K562 (cell line): Measurements from ENCODE around the gene RPS19BP1. TPM values are rescaled to one million over a fixed set of nuclear protein-coding genes. Genes with fewer than 3 reads are reported as not detected.
A peak's percentile ranks its signal among the peaks of the same experiment; 100 is the strongest.

Source experiments
- ATAC-seq: fragments of 200-7000 bp; cut with Tn5 transposase; 3 replicates; pipeline ENCODE4 v1.9.1; 2020; ENCODE audit warnings: moderate library complexity
- BruUV-seq: library from RNA; stranded (reverse); fragments of 400-500 nt; replicated peaks from 2 replicates; lab custom pipeline; 2021; lab: Mats Ljungman, UMichigan
- CTCF ChIA-PET: fragments of 300-600 bp; formaldehyde crosslinking; extraction: SDS; loops from one replicate; lab custom pipeline; 2021; ENCODE audit warnings: low intra/inter-chr PET ratio; lab: Yijun Ruan, JAX
- POLR2A ChIA-PET: fragments of 300-600, 350-650 bp; sonication (Branson Sonifier 250); formaldehyde crosslinking; extraction: SDS; loops from one replicate; lab custom pipeline; 2021; ENCODE audit warnings: antibody characterized with exemption, inconsistent platforms; lab: Yijun Ruan, JAX
- DNase-seq, 4 experiments: peaks; one replicate each; pipeline versions ENCODE4 v3.0.0 to v3.0.0-alpha.2; 2011 to 2018; ENCODE audit warnings: low spot score in 3 of 4, mixed read lengths in 3 of 4; ENCODE audit errors: extremely low read depth in 1 of 4
- FAIRE-seq: peaks from 2 replicates; lab custom pipeline; 2011; peaks lifted over from hg19 to GRCh38; lab: Jason Lieb, UNC
- H2AFZ ChIP-seq: 2 replicates; pipeline ENCODE4 v1.6.0; 2011; ENCODE audit warnings: low read depth, low read length, control low read depth, inconsistent platforms
- H3K27ac ChIP-seq: fragments of 200-600 bp; 3 replicates; pipeline ENCODE4 v1.8.0; 2011; ENCODE audit warnings: low read depth, mild to moderate bottlenecking, control low read depth, inconsistent platforms, low read length, moderate library complexity, mixed read lengths; ENCODE audit errors: extremely low read depth
- H3K27me3 ChIP-seq, 2 experiments: fragments of 300-600 bp in 1 of 2; 2 replicates in 1 of 2; 3 replicates in 1 of 2; pipeline versions ENCODE4 v1.6.0 to v1.8.0; 2011; ENCODE audit warnings: inconsistent platforms in 2 of 2, low read length in 2 of 2, mild to moderate bottlenecking in 1 of 2, mixed read lengths in 1 of 2, moderate library complexity in 1 of 2; ENCODE audit not compliant: control insufficient read depth in 2 of 2, insufficient read depth in 2 of 2
- H3K36me3 ChIP-seq: fragments of 300-600 bp; 3 replicates; pipeline ENCODE4 v1.8.0; 2011; ENCODE audit warnings: mild to moderate bottlenecking, low read length, inconsistent platforms; ENCODE audit not compliant: control insufficient read depth, insufficient read depth
- H3K4me1 ChIP-seq, 2 experiments: fragments of 200-600 bp in 1 of 2; replicated peaks in 1 of 2; 2 replicates in 1 of 2; 3 replicates in 1 of 2; pipeline versions ENCODE4 v1.5.1 to v1.8.0; 2011; ENCODE audit warnings: inconsistent platforms in 2 of 2, low read length in 2 of 2, mild to moderate bottlenecking in 1 of 2, mixed read lengths in 1 of 2, moderate library complexity in 1 of 2; ENCODE audit not compliant: control insufficient read depth in 2 of 2, insufficient read depth in 2 of 2
- H3K4me2 ChIP-seq: 2 replicates; pipeline ENCODE4 v1.6.1; 2011; ENCODE audit warnings: low read length, control low read depth, inconsistent platforms, mixed read lengths; ENCODE audit not compliant: insufficient read depth
- H3K4me3 ChIP-seq: fragments of 200-600 bp; sonication (generic), shearing (Covaris generic); 2 replicates; pipeline ENCODE4 v1.5.1; 2016; ENCODE audit warnings: control low read depth, inconsistent platforms
- H3K79me2 ChIP-seq: fragments of 200-600 bp; 3 replicates; pipeline ENCODE4 v1.8.0; 2011; ENCODE audit warnings: low read length, inconsistent platforms; ENCODE audit not compliant: control insufficient read depth, insufficient read depth
- H3K9ac ChIP-seq, 2 experiments: 2 replicates each; pipeline versions ENCODE4 v1.6.0 to v1.6.1; 2011; ENCODE audit warnings: low read depth in 2 of 2, low read length in 2 of 2, control low read depth in 1 of 2, inconsistent platforms in 1 of 2, mild to moderate bottlenecking in 1 of 2, mixed read lengths in 1 of 2; ENCODE audit not compliant: insufficient read depth in 1 of 2
- H3K9me1 ChIP-seq: one replicate; pipeline ENCODE4 v1.6.0; 2011; ENCODE audit warnings: inconsistent platforms, mild to moderate bottlenecking, low read length, moderate library complexity; ENCODE audit not compliant: control insufficient read depth, insufficient read depth
- H3K9me3 ChIP-seq: replicated peaks from 2 replicates; pipeline ENCODE4 v1.5.1; 2011; ENCODE audit warnings: low read depth, low read length, inconsistent platforms; ENCODE audit not compliant: control insufficient read depth, insufficient read depth
- H4K20me1 ChIP-seq: replicated peaks from 2 replicates; pipeline ENCODE4 v1.6.1; 2011; ENCODE audit warnings: low read length, inconsistent platforms, mixed read lengths; ENCODE audit not compliant: control insufficient read depth, insufficient read depth
- CTBP1 ChIP-seq: fragments of 450-650 bp; IDR thresholded peaks from 2 replicates; pipeline ENCODE4 v1.6.1; 2016; ENCODE audit warnings: borderline replicate concordance
- FOXM1 ChIP-seq, 2 experiments: fragments of 450-650 bp in 1 of 2; sonication (generic) in 1 of 2; formaldehyde crosslinking in 1 of 2; IDR thresholded peaks; 2 replicates each; pipeline versions ENCODE4 v1.6.1 to v1.9.0; 2017 to 2022; ENCODE audit warnings: low read depth in 2 of 2, mild to moderate bottlenecking in 2 of 2, missing genetic modification reagents in 1 of 2, moderate library complexity in 1 of 2
- RAD21 ChIP-seq, 2 experiments: fragments of 250-450 bp in 1 of 2; fragments of 450-650 bp in 1 of 2; sonication (Bioruptor Pico) in 1 of 2; formaldehyde crosslinking in 1 of 2; IDR thresholded peaks in 1 of 2; conservative IDR thresholded peaks in 1 of 2; 2 replicates each; pipeline versions ENCODE4 v1.4.0 to v1.8.0; 2020 to 2022; ENCODE audit warnings: mild to moderate bottlenecking in 2 of 2, moderate library complexity in 1 of 2
- RBM17 ChIP-seq: fragments of 200-400 bp; formaldehyde crosslinking; IDR thresholded peaks from 2 replicates; pipeline ENCODE4 v1.6.1; 2017; ENCODE audit warnings: low read depth, mild to moderate bottlenecking, low read length, borderline replicate concordance
- ZBTB7A ChIP-seq: IDR thresholded peaks from 2 replicates; pipeline ENCODE4 v1.6.1; 2011; ENCODE audit warnings: low read depth, mild to moderate bottlenecking, low read length, moderate library complexity, borderline replicate concordance; ENCODE audit not compliant: control insufficient read depth
- WGBS: fragments of 100-300 bp; shearing (Covaris generic); methylation state at CpG from one replicate; pipeline ENCODE4 v1.1.6; 2016; ENCODE audit warnings: low coverage, mixed read lengths; ENCODE audit not compliant: insufficient coverage; ENCODE audit errors: missing lambda C conversion rate; 5-methylcytosine and 5-hydroxymethylcytosine counted together
- in situ Hi-C: fragments of 300-500 bp; cut with MboI; formaldehyde crosslinking; loops from 4 replicates; pipeline ENCODE4 v1.15.0; 2018; ENCODE audit warnings: inconsistent platforms, mixed read lengths
- intact Hi-C: fragments of 100-400 bp; cut with micrococcal nuclease; formaldehyde crosslinking; loops from 2 replicates; pipeline ENCODE4 v1.14.2; 2022
- polyA plus RNA-seq, 8 experiments: library from polyadenylated mRNA; depleted of rRNA in 4 of 8; stranded (reverse) in 5 of 8; unstranded in 3 of 8; fragments of >200 nt; fragmentation: Nextera tagmentation in 2 of 8; fragmentation: Illumina TruSeq in 1 of 8; extraction: Ambion mirVana in 2 of 8; extraction: Trizol in 1 of 8; gene quantifications; 2 replicates each; pipeline versions ENCODE4 v1.2.1 to v1.2.3, GENCODE V29; 2011 to 2014; ENCODE audit warnings: inconsistent platforms in 1 of 8, missing spikeins in 1 of 8
- total RNA-seq, 7 experiments: library from RNA; depleted of rRNA in 6 of 7; stranded (reverse); fragments of >200 nt in 6 of 7; fragmentation: Illumina TruSeq in 2 of 7; extraction: Trizol in 2 of 7; gene quantifications; 2 replicates each; pipeline versions ENCODE4 v1.2.1 to v1.2.3, GENCODE V29; 2011 to 2021; ENCODE audit warnings: low replicate concordance in 1 of 7
- TF ChIP-seq, protein P1 (sequence below), 3 experiments: IDR thresholded peaks in 2 of 3; conservative IDR thresholded peaks in 1 of 3; 2 replicates each; pipeline ENCODE4 v1.5.1; 2011 to 2012; ENCODE audit warnings: low read length in 3 of 3, mild to moderate bottlenecking in 3 of 3, control low read depth in 2 of 3, improper control_type of control experiment in 1 of 3, inconsistent platforms in 1 of 3, low read depth in 1 of 3, mixed read lengths in 1 of 3, moderate library complexity in 1 of 3; ENCODE audit not compliant: insufficient read depth in 2 of 3
- TF ChIP-seq, protein P2 (sequence below): fragments of 200-800 bp; sonication (Bioruptor generic); IDR thresholded peaks from 2 replicates; pipeline ENCODE4 v1.6.1; 2017; ENCODE audit warnings: missing genetic modification characterization, missing compliant biosample characterization
- TF ChIP-seq, protein P3 (sequence below): IDR thresholded peaks from 2 replicates; pipeline ENCODE4 v1.6.1; 2011; ENCODE audit warnings: borderline replicate concordance, low read depth, mild to moderate bottlenecking, moderate library complexity, low read length; ENCODE audit not compliant: insufficient read depth, poor library complexity, severe bottlenecking
- TF ChIP-seq, protein P4 (sequence below): sonication (generic); formaldehyde crosslinking; IDR thresholded peaks from 2 replicates; pipeline ENCODE4 v1.8.1; 2023; ENCODE audit warnings: mild to moderate bottlenecking, missing genetic modification reagents

Gene RPS19BP1
- total and polyA plus RNA-seq, 9 of the 15 experiments (the other 6 are each of a cell fraction or from before 2014, with no cell fraction given): 3.0 to 223 (median 84.3) TPM

DNA sequence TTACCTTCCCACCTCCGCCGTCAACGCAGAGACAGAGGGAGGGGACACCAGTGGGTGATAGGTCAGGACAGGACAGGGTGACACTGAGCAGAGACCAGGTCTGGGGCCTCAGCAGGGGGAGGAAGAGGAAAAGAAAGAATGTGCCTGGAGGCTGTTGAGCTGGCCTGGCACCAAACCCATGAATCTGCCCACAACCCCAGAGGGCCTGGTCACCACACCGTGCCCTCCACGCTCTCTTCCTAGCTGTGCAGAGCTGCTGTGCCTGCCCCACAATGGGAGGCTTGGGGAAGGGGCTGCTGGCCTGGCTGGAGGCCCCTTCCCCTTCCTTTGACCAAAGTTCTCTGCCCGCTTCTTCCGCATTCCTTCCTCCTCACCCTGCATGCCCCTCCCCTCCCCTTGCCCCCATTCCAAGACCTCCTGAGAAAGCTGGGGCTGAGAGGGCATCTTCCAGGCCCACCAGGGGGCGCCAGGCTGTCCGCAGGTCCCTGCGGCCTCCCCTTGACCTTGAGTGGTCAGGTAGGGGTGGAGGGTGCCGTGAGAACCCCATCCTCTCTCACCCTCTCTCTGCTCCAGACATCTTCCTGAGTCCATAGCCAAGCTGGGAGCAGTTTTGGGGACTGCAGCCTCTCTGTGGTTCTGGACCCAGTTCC, 27.0 kb upstream of the RPS19BP1 start:
- no peak for FAIRE-seq
- Histone ChIP-seq H3K36me3 (no peaks in the 10 kb centered on the region), H3K27ac (no peak overlapping the region), H3K79me2 (no peaks in the 10 kb centered on the region), H2AFZ (no peak overlapping the region), H3K4me1 (peaks cover 0 to 31% of the 10 kb centered on the region in 2 experiments; a peak in 3 of 5 replicates), H3K9me1 (no peaks in the 10 kb centered on the region), H3K4me3 (no peak overlapping the region), H3K9me3 (no peaks in the 10 kb centered on the region), H4K20me1 (0 out of 2 replicates have a peak, but pooled peaks cover 4% of the 10 kb centered on the region), H3K27me3 (no peaks in the 10 kb centered on the region), H3K4me2 (no peak overlapping the region), H3K9ac (peak overlapping the region in 1 of 2 experiments; percentile 70; a peak in 1 of 4 replicates)
- ATAC-seq: peak; percentile 89
- no TSS peak for BruUV-seq
- intact Hi-C loops: loop anchor here (5.0 kb wide), 1 partner anchor 463 kb away; no protein-coding TSS in a partner anchor
- ChIA-PET CTCF (interaction anchor here (0.9 to 1.1 kb wide), 2 partner anchors 25 to 465 kb away, joined by 3 to 6 read pairs; no protein-coding TSS in a partner anchor), POLR2A (interaction anchor here (0.6 to 0.7 kb wide), 3 partner anchors 13 to 66 kb away, joined by 3 read pairs; no protein-coding TSS in a partner anchor)
- 39% methylated on average over 7 of the region's 11 CpGs for WGBS
- peak; percentile 65 to 79 (median 72) for DNase-seq
- in situ Hi-C loops: no loop called here
- TF ChIP-seq, protein P1, sequence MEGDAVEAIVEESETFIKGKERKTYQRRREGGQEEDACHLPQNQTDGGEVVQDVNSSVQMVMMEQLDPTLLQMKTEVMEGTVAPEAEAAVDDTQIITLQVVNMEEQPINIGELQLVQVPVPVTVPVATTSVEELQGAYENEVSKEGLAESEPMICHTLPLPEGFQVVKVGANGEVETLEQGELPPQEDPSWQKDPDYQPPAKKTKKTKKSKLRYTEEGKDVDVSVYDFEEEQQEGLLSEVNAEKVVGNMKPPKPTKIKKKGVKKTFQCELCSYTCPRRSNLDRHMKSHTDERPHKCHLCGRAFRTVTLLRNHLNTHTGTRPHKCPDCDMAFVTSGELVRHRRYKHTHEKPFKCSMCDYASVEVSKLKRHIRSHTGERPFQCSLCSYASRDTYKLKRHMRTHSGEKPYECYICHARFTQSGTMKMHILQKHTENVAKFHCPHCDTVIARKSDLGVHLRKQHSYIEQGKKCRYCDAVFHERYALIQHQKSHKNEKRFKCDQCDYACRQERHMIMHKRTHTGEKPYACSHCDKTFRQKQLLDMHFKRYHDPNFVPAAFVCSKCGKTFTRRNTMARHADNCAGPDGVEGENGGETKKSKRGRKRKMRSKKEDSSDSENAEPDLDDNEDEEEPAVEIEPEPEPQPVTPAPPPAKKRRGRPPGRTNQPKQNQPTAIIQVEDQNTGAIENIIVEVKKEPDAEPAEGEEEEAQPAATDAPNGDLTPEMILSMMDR (IDR thresholded peaks at IDR 0.05 in 2 of 3, conservative IDR thresholded peaks at IDR 0.05 in 1 of 3; ENCODE audit: insufficient read depth in 2 of 3, low read depth in 1 of 3, low read length in 3 of 3): peak; percentile 64 to 69 (median 65)
- TF ChIP-seq, protein P2, sequence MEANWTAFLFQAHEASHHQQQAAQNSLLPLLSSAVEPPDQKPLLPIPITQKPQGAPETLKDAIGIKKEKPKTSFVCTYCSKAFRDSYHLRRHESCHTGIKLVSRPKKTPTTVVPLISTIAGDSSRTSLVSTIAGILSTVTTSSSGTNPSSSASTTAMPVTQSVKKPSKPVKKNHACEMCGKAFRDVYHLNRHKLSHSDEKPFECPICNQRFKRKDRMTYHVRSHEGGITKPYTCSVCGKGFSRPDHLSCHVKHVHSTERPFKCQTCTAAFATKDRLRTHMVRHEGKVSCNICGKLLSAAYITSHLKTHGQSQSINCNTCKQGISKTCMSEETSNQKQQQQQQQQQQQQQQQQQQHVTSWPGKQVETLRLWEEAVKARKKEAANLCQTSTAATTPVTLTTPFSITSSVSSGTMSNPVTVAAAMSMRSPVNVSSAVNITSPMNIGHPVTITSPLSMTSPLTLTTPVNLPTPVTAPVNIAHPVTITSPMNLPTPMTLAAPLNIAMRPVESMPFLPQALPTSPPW (CRISPR knock-in tag): peak; percentile 24; the same call in 1 of the 2 replicates
- TF ChIP-seq, protein P3, sequence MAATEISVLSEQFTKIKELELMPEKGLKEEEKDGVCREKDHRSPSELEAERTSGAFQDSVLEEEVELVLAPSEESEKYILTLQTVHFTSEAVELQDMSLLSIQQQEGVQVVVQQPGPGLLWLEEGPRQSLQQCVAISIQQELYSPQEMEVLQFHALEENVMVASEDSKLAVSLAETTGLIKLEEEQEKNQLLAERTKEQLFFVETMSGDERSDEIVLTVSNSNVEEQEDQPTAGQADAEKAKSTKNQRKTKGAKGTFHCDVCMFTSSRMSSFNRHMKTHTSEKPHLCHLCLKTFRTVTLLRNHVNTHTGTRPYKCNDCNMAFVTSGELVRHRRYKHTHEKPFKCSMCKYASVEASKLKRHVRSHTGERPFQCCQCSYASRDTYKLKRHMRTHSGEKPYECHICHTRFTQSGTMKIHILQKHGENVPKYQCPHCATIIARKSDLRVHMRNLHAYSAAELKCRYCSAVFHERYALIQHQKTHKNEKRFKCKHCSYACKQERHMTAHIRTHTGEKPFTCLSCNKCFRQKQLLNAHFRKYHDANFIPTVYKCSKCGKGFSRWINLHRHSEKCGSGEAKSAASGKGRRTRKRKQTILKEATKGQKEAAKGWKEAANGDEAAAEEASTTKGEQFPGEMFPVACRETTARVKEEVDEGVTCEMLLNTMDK: peak; percentile 89
- TF ChIP-seq ZBTB7A (peak; percentile 55; the same call in 1 of the 2 replicates), RBM17 (no peak), FOXM1 (IDR thresholded peaks at IDR 0.05; ENCODE audit: low read depth) (no peak), FOXM1 (CRISPR knock-in tag; IDR thresholded peaks at IDR 0.05; ENCODE audit: low read depth) (no peak), CTBP1 (0 out of 2 replicates have a peak, but pooled peaks have one; percentile 20), RAD21 (CRISPR knock-in tag; conservative IDR thresholded peaks at IDR 0.05 in 1 of 2, IDR thresholded peaks at IDR 0.05 in 1 of 2) (peak; percentile 32 to 58)
- TF ChIP-seq, protein P4, sequence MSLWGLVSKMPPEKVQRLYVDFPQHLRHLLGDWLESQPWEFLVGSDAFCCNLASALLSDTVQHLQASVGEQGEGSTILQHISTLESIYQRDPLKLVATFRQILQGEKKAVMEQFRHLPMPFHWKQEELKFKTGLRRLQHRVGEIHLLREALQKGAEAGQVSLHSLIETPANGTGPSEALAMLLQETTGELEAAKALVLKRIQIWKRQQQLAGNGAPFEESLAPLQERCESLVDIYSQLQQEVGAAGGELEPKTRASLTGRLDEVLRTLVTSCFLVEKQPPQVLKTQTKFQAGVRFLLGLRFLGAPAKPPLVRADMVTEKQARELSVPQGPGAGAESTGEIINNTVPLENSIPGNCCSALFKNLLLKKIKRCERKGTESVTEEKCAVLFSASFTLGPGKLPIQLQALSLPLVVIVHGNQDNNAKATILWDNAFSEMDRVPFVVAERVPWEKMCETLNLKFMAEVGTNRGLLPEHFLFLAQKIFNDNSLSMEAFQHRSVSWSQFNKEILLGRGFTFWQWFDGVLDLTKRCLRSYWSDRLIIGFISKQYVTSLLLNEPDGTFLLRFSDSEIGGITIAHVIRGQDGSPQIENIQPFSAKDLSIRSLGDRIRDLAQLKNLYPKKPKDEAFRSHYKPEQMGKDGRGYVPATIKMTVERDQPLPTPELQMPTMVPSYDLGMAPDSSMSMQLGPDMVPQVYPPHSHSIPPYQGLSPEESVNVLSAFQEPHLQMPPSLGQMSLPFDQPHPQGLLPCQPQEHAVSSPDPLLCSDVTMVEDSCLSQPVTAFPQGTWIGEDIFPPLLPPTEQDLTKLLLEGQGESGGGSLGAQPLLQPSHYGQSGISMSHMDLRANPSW (CRISPR knock-in tag): no peak
